ENCODE data around the gene MMP21.

GRCh38 chr10:125815764-125816163 is 40.1 kb upstream of the MMP21 start:
- TF ChIP-seq POLR2A (IDR thresholded peaks at IDR 0.05; ENCODE audit: low read depth, low read length) (no peak), POLR2AphosphoS5 (IDR thresholded peaks at IDR 0.05; ENCODE audit: low read depth, low read length) (no peak)

All from GM12891 (cell line).